Measurements from ENCODE around the gene SCO1. TPM values are rescaled to one million over a fixed set of nuclear protein-coding genes. Genes with fewer than 3 reads are reported as not detected.

Gene SCO1
- total RNA-seq, 4 donors from 2014 or later: 19.1 to 53.5 (median 34.6) TPM

GRCh38 chr17:10657879-10658278 lies 39.5 kb downstream of the SCO1 start:
- Histone ChIP-seq H3K4me3 (no peak overlapping the region), H3K4me1 (no peaks in the 10 kb centered on the region), H3K27ac (no peak overlapping the region), H3K36me3 (no peaks in the 10 kb centered on the region), H3K27me3 (no peaks in the 10 kb centered on the region), H3K9me3 (no peaks in the 10 kb centered on the region)
- intact Hi-C loops (cut with DNase I; ENCODE audit: low total_unique reads): no loop called here
- WGBS, 2 donors (ENCODE audit: low coverage in 1 of 2): 79 to 83% methylated on average over 7 to 10 of the region's 10 CpGs
- in situ Hi-C loops (cut with MboI; ENCODE audit: low pct_ligation_motif_present in 1 of 4, low pct_unique_long_range_greater_than_20kb in 1 of 4, low sequenced_read_pairs in 3 of 4): loop anchor here in 2 of 4 donors (10.0 to 25.0 kb wide), 2 partner anchors 96 to 197 kb away; no protein-coding TSS in a partner anchor
- TF ChIP-seq EP300 (IDR thresholded peaks at IDR 0.05; ENCODE audit: low read depth): no peak
- TF ChIP-seq CTCF (IDR thresholded peaks at IDR 0.05): no peak
- no peak for TF ChIP-seq POLR2AphosphoS5 (IDR thresholded peaks at IDR 0.05)
- TF ChIP-seq POLR2A (IDR thresholded peaks at IDR 0.05): no peak
- no peak for DNase-seq

- no peak within 1 kb of the TSS for H3K4me3 ChIP-seq
- H3K36me3 ChIP-seq: no peaks in the 10 kb centered on the region
- no peak within 1 kb of the TSS for H3K27ac ChIP-seq
- H3K4me1 ChIP-seq: no peaks in the 10 kb centered on the region
- 79 to 100% methylated on average over 5 to 15 of the region's 15 CpGs for WGBS, 2 donors (ENCODE audit: low coverage in 1 of 2)
- no peak for DNase-seq
- in situ Hi-C loops (cut with MboI; ENCODE audit: low pct_ligation_motif_present in 1 of 4, low pct_unique_long_range_greater_than_20kb in 1 of 4, low sequenced_read_pairs in 3 of 4) (loop anchor here in 2 of 4 donors (10.0 to 25.0 kb wide), 2 partner anchors 95 to 198 kb away; no protein-coding TSS in a partner anchor), intact Hi-C loops (cut with DNase I; ENCODE audit: low total_unique reads) (no loop called here)
- no peaks in the 10 kb centered on the region for H3K27me3 ChIP-seq
- H3K9me3 ChIP-seq: no peaks in the 10 kb centered on the region
- TF ChIP-seq CTCF (IDR thresholded peaks at IDR 0.05): no peak
- TF ChIP-seq POLR2A (IDR thresholded peaks at IDR 0.05): no peak
- TF ChIP-seq POLR2AphosphoS5 (IDR thresholded peaks at IDR 0.05): no peak
- TF ChIP-seq EP300 (IDR thresholded peaks at IDR 0.05; ENCODE audit: low read depth): no peak
These were observed 40.2 kb downstream of the SCO1 start, which contains the start of gene MYH3 for GRCh38 chr17:10657148-10657547. MYH3 (minus strand) TSS chr17:10657309; CDS start chr17:10655064, 2,245 bp downstream.

- WGBS, 2 donors (ENCODE audit: low coverage in 1 of 2): 40 to 75% methylated on average over 1 to 5 of the region's 5 CpGs
- intact Hi-C loops (cut with DNase I; ENCODE audit: low total_unique reads) (no loop called here), in situ Hi-C loops (cut with MboI; ENCODE audit: low pct_ligation_motif_present in 1 of 4, low pct_unique_long_range_greater_than_20kb in 1 of 4, low sequenced_read_pairs in 3 of 4) (loop anchor here in 2 of 4 donors (10.0 to 25.0 kb wide), 2 partner anchors 92 to 201 kb away; no protein-coding TSS in a partner anchor)
- H3K27me3 ChIP-seq: no peaks in the 10 kb centered on the region
- no peaks in the 10 kb centered on the region for H3K4me1 ChIP-seq
- H3K36me3 ChIP-seq: no peaks in the 10 kb centered on the region
- no peak overlapping the region for H3K27ac ChIP-seq
- no peak overlapping the region for H3K4me3 ChIP-seq
- no peak for DNase-seq
- no peak for TF ChIP-seq CTCF (IDR thresholded peaks at IDR 0.05)
- no peak for TF ChIP-seq POLR2AphosphoS5 (IDR thresholded peaks at IDR 0.05)
- TF ChIP-seq POLR2A (IDR thresholded peaks at IDR 0.05): no peak
- no peak for TF ChIP-seq EP300 (IDR thresholded peaks at IDR 0.05; ENCODE audit: low read depth)
- no peaks in the 10 kb centered on the region for H3K9me3 ChIP-seq
These were observed 43.3 kb downstream of the SCO1 start for GRCh38 chr17:10653987-10654386.

- WGBS, 2 donors (ENCODE audit: low coverage in 1 of 2): 75 to 85% methylated on average over 5 to 10 of the region's 11 CpGs
- H3K4me3 ChIP-seq: no peak overlapping the region
- no peaks in the 10 kb centered on the region for H3K9me3 ChIP-seq
- no peak overlapping the region for H3K27ac ChIP-seq
- in situ Hi-C loops (cut with MboI; ENCODE audit: low pct_ligation_motif_present in 1 of 4, low pct_unique_long_range_greater_than_20kb in 1 of 4, low sequenced_read_pairs in 3 of 4): loop anchor here in 2 of 4 donors (10.0 to 25.0 kb wide), 2 partner anchors 91 to 202 kb away; no protein-coding TSS in a partner anchor
- H3K4me1 ChIP-seq: no peaks in the 10 kb centered on the region
- intact Hi-C loops (cut with DNase I; ENCODE audit: low total_unique reads): no loop called here
- no peaks in the 10 kb centered on the region for H3K36me3 ChIP-seq
- no peaks in the 10 kb centered on the region for H3K27me3 ChIP-seq
- TF ChIP-seq POLR2AphosphoS5 (IDR thresholded peaks at IDR 0.05) (no peak), EP300 (IDR thresholded peaks at IDR 0.05; ENCODE audit: low read depth) (no peak), POLR2A (IDR thresholded peaks at IDR 0.05) (no peak), CTCF (IDR thresholded peaks at IDR 0.05) (no peak)
- DNase-seq: no peak
These were observed 44.2 kb downstream of the SCO1 start for GRCh38 chr17:10652984-10653659.

Data from transverse colon (tissue), 4 donors.